H1 (cell line): ENCODE results near the gene RNF212B. TPM values are rescaled to one million over a fixed set of nuclear protein-coding genes. Genes with fewer than 3 reads are reported as not detected.

Experiments
- CTCF ChIA-PET: fragments of 300-600 bp; sonication (Branson Sonifier 250); formaldehyde crosslinking; loops from one replicate; lab custom pipeline; 2021; ENCODE audit not compliant: partially characterized antibody; lab: Charles Lee
- POLR2A ChIA-PET: fragments of 300-600 bp; sonication (Branson Sonifier 250); formaldehyde crosslinking; loops from one replicate; lab custom pipeline; 2021; ENCODE audit warnings: inconsistent platforms; ENCODE audit not compliant: partially characterized antibody; lab: Charles Lee
- DNase-seq, 2 experiments: peaks; one replicate each; pipeline versions ENCODE4 v3.0.0 to v3.0.0-alpha.2; 2010 to 2022; ENCODE audit warnings: low spot score in 2 of 2, low read depth in 1 of 2, mixed read lengths in 1 of 2
- FAIRE-seq: peaks from 2 replicates; lab custom pipeline; 2011; peaks lifted over from hg19 to GRCh38; lab: Jason Lieb, UNC
- H2AFZ ChIP-seq: 2 replicates; pipeline ENCODE4 v1.8.1; 2012; ENCODE audit warnings: low read length, inconsistent platforms
- H2AK5ac ChIP-seq: 2 replicates; pipeline ENCODE4 v1.6.1; 2013; ENCODE audit warnings: low read depth, low read length
- H2BK120ac ChIP-seq: replicated peaks from 2 replicates; pipeline ENCODE3; 2013; ENCODE audit warnings: low read depth, low read length, inconsistent platforms
- H2BK12ac ChIP-seq: 2 replicates; pipeline ENCODE4 v1.6.1; 2013; ENCODE audit warnings: low read depth, low read length
- H2BK15ac ChIP-seq: 2 replicates; pipeline ENCODE4 v1.6.1; 2013; ENCODE audit warnings: low read length
- H2BK20ac ChIP-seq: 2 replicates; pipeline ENCODE4 v1.6.1; 2013; ENCODE audit warnings: low read length
- H2BK5ac ChIP-seq: 2 replicates; pipeline ENCODE4 v1.6.1; 2013; ENCODE audit warnings: low read depth, low read length
- H3K14ac ChIP-seq: 2 replicates; pipeline ENCODE4 v1.6.1; 2013; ENCODE audit warnings: inconsistent platforms; ENCODE audit not compliant: insufficient read length
- H3K18ac ChIP-seq: 2 replicates; pipeline ENCODE4 v1.6.1; 2013; ENCODE audit warnings: low read length; ENCODE audit errors: extremely low read depth
- H3K23ac ChIP-seq: 2 replicates; pipeline ENCODE4 v1.6.1; 2013; ENCODE audit warnings: inconsistent platforms; ENCODE audit not compliant: insufficient read length
- H3K23me2 ChIP-seq: 2 replicates; pipeline ENCODE4 v1.6.1; 2013; ENCODE audit warnings: low read depth, low read length
- H3K27ac ChIP-seq: 2 replicates; pipeline ENCODE4 v1.6.1; 2011; ENCODE audit warnings: low read depth, low read length, inconsistent platforms
- H3K27me3 ChIP-seq, 4 experiments: replicated peaks in 1 of 4; 1 replicate in 1 of 4; 2 replicates in 3 of 4; pipeline versions ENCODE4 v1.6.1 to v1.8.1; 2011 to 2013; ENCODE audit warnings: low read length in 3 of 4, mild to moderate bottlenecking in 3 of 4, inconsistent platforms in 2 of 4, mixed read lengths in 2 of 4, moderate library complexity in 1 of 4; ENCODE audit not compliant: control insufficient read depth in 3 of 4, insufficient read depth in 3 of 4; ENCODE audit errors: extremely low read depth in 1 of 4
- H3K36me3 ChIP-seq, 4 experiments: 2 replicates each; pipeline versions ENCODE4 v1.6.1 to v1.8.1; 2011 to 2013; ENCODE audit warnings: mild to moderate bottlenecking in 4 of 4, low read length in 3 of 4, moderate library complexity in 2 of 4, control low read depth in 1 of 4, inconsistent platforms in 1 of 4; ENCODE audit not compliant: insufficient read depth in 4 of 4, control insufficient read depth in 2 of 4
- H3K4ac ChIP-seq: replicated peaks from 2 replicates; pipeline ENCODE3; 2013; ENCODE audit warnings: low read length, low read depth, mixed read lengths, inconsistent platforms; ENCODE audit not compliant: insufficient read length
- H3K4me1 ChIP-seq, 4 experiments: replicated peaks in 1 of 4; 1 replicate in 1 of 4; 2 replicates in 3 of 4; pipeline versions ENCODE4 v1.6.1 to v1.8.1; 2011 to 2013; ENCODE audit warnings: low read length in 3 of 4, inconsistent platforms in 2 of 4, mixed read lengths in 1 of 4; ENCODE audit not compliant: insufficient read depth in 4 of 4, control insufficient read depth in 3 of 4
- H3K4me2 ChIP-seq, 2 experiments: 2 replicates each; pipeline versions ENCODE4 v1.6.1 to v1.8.1; 2011 to 2013; ENCODE audit warnings: low read depth in 2 of 2, low read length in 2 of 2, control low read depth in 1 of 2, inconsistent platforms in 1 of 2, mild to moderate bottlenecking in 1 of 2; ENCODE audit not compliant: insufficient read depth in 1 of 2
- H3K4me3 ChIP-seq, 4 experiments: fragments of 200-600, 300-600 bp in 1 of 4; sonication (generic), shearing (Covaris generic), sonication (Bioruptor Twin) in 1 of 4; 2 replicates each; pipeline versions ENCODE4 v1.5.1 to v1.8.1; 2011 to 2016; ENCODE audit warnings: low read length in 4 of 4, low read depth in 3 of 4, control low read depth in 2 of 4, inconsistent platforms in 2 of 4, mild to moderate bottlenecking in 2 of 4, mixed read lengths in 1 of 4, moderate library complexity in 1 of 4; ENCODE audit not compliant: insufficient read depth in 2 of 4; ENCODE audit errors: extremely low read depth in 1 of 4
- H3K56ac ChIP-seq: replicated peaks from 2 replicates; pipeline ENCODE3; 2013; ENCODE audit warnings: low read depth, mild to moderate bottlenecking, mixed read lengths, low read length, inconsistent platforms; ENCODE audit not compliant: insufficient read length
- H3K79me1 ChIP-seq: 2 replicates; pipeline ENCODE4 v1.6.1; 2013; ENCODE audit warnings: low read depth, low read length, control low read depth
- H3K79me2 ChIP-seq, 2 experiments: 2 replicates each; pipeline versions ENCODE4 v1.6.1 to v1.8.1; 2012 to 2013; ENCODE audit warnings: low read length in 2 of 2, mild to moderate bottlenecking in 2 of 2, inconsistent platforms in 1 of 2; ENCODE audit not compliant: insufficient read depth in 2 of 2, control insufficient read depth in 1 of 2
- H3K9ac ChIP-seq, 4 experiments: replicated peaks in 1 of 4; 1 replicate in 1 of 4; 2 replicates in 3 of 4; pipeline versions ENCODE4 v1.6.1 to v1.8.1; 2011 to 2013; ENCODE audit warnings: low read depth in 3 of 4, low read length in 3 of 4, control low read depth in 2 of 4, mild to moderate bottlenecking in 2 of 4, moderate library complexity in 2 of 4, inconsistent platforms in 1 of 4; ENCODE audit errors: extremely low read depth in 1 of 4
- H3K9me3 ChIP-seq, 2 experiments: 2 replicates each; pipeline versions ENCODE4 v1.6.1 to v1.8.1; 2012 to 2013; ENCODE audit warnings: mild to moderate bottlenecking in 2 of 2, moderate library complexity in 2 of 2, control low read depth in 1 of 2, inconsistent platforms in 1 of 2, low read depth in 1 of 2, low read length in 1 of 2, mixed read lengths in 1 of 2; ENCODE audit not compliant: insufficient read depth in 2 of 2
- H4K20me1 ChIP-seq, 2 experiments: replicated peaks in 1 of 2; 2 replicates each; pipeline versions ENCODE3 to v1.8.1; 2011 to 2013; ENCODE audit warnings: inconsistent platforms in 2 of 2, low read length in 2 of 2, mild to moderate bottlenecking in 1 of 2; ENCODE audit not compliant: insufficient read depth in 2 of 2, control insufficient read depth in 1 of 2
- H4K5ac ChIP-seq: 2 replicates; pipeline ENCODE4 v1.6.1; 2013; ENCODE audit warnings: low read length, low read depth, mixed read lengths, inconsistent platforms; ENCODE audit not compliant: insufficient read length
- H4K8ac ChIP-seq: 2 replicates; pipeline ENCODE4 v1.8.0; 2013; ENCODE audit warnings: mild to moderate bottlenecking, moderate library complexity, low read length, inconsistent platforms; ENCODE audit not compliant: insufficient read depth; ENCODE audit errors: extremely low read depth
- H4K91ac ChIP-seq: replicated peaks from 2 replicates; pipeline ENCODE3; 2013; ENCODE audit warnings: low read length, mixed read lengths, inconsistent platforms; ENCODE audit not compliant: insufficient read length
- JUND ChIP-seq: IDR thresholded peaks from 2 replicates; pipeline ENCODE4 v1.6.1; 2011; ENCODE audit warnings: mild to moderate bottlenecking, improper control_type of control experiment, low read length
- MAX ChIP-seq: IDR thresholded peaks from 2 replicates; pipeline ENCODE4 v1.6.1; 2012; ENCODE audit warnings: inconsistent platforms
- POLR2A ChIP-seq, 2 experiments: IDR thresholded peaks; 1 replicate in 1 of 2; 2 replicates in 1 of 2; pipeline ENCODE4 v1.6.1; 2011; ENCODE audit warnings: low read depth in 2 of 2, low read length in 2 of 2, mild to moderate bottlenecking in 2 of 2; ENCODE audit errors: control extremely low read depth in 1 of 2
- POU5F1 ChIP-seq: IDR thresholded peaks from 2 replicates; pipeline ENCODE4 v1.6.1; 2011; ENCODE audit warnings: low read depth, mild to moderate bottlenecking, low read length, moderate library complexity
- SIRT6 ChIP-seq: IDR thresholded peaks from one replicate; pipeline ENCODE4 v1.7.1; 2012; ENCODE audit warnings: low read length, inconsistent platforms
- SP4 ChIP-seq: IDR thresholded peaks from 2 replicates; pipeline ENCODE4 v1.6.1; 2012; ENCODE audit warnings: low read length, inconsistent platforms
- polyA plus RNA-seq, 7 experiments: library from polyadenylated mRNA; depleted of rRNA in 3 of 7; stranded (reverse) in 5 of 7; unstranded in 2 of 7; fragments of >200 nt in 5 of 7; fragments of 200-250 nt in 2 of 7; gene quantifications; 1 replicate in 5 of 7; 2 replicates in 1 of 7; 4 replicates in 1 of 7; pipeline versions ENCODE4 v1.2.1 to v1.2.3, GENCODE V29; 2011 to 2013; ENCODE audit warnings: missing spikeins in 2 of 7, mixed read lengths in 2 of 7
- total RNA-seq: library from RNA; stranded (reverse); fragmentation: NEBNext Ultra II Directional; extraction: Animal tissue kit (Norgen Biotek cat#: 25700); gene quantifications from 2 replicates; pipeline ENCODE4 v1.2.1, GENCODE V29; 2021

RNF212B gene
- total and polyA plus RNA-seq, 2 of the 8 experiments (the other 6 are each of a cell fraction or from before 2014, with no cell fraction given) = 0.95 to 1.2 TPM

GRCh38 chr14:23208324-23208723, 29.4 kb upstream of the RNF212B start:
- H2AFZ ChIP-seq = no peak overlapping the region
- H2BK120ac ChIP-seq = peak overlapping the region; percentile 44
- ChIA-PET POLR2A (interaction anchor here (0.6 to 2.1 kb wide), 5 partner anchors 10 to 1074 kb away, joined by 3 to 7 read pairs (median 4); partner anchors contain the start of gene RNF212B), CTCF (interaction anchor here (1.7 to 3.7 kb wide), 3 partner anchors 22 to 89 kb away, joined by 3 to 15 read pairs (median 5); no protein-coding TSS in a partner anchor)
- no peaks in the 10 kb centered on the region for H4K20me1 ChIP-seq
- no peak overlapping the region for H2AK5ac ChIP-seq
- TF ChIP-seq JUND (no peak), SIRT6 (no peak), POU5F1 (no peak), MAX (no peak), SP4 (no peak), POLR2A (IDR thresholded peaks at IDR 0.05; ENCODE audit: control extremely low read depth in 1 of 2, low read depth in 2 of 2, low read length in 2 of 2) (no peak)
- peak overlapping the region; percentile 47; the same call in 1 of the 2 replicates for H2BK15ac ChIP-seq
- H2BK5ac ChIP-seq = peak overlapping the region; percentile 89; the same call in 1 of the 2 replicates
- peak overlapping the region; percentile 88; the same call in 1 of the 2 replicates for H2BK20ac ChIP-seq
- peak overlapping the region; percentile 79 for H4K91ac ChIP-seq
- H3K56ac ChIP-seq = no peak overlapping the region
- no peak overlapping the region for H4K8ac ChIP-seq
- H3K27me3 ChIP-seq = no peaks in the 10 kb centered on the region
- H3K79me1 ChIP-seq = no peaks in the 10 kb centered on the region
- H3K18ac ChIP-seq = peak overlapping the region; percentile 25
- DNase-seq = no peak
- H4K5ac ChIP-seq = no peak overlapping the region
- H2BK12ac ChIP-seq = peak overlapping the region; percentile 70; the same call in 1 of the 2 replicates
- no peak overlapping the region for H3K4me2 ChIP-seq
- H3K9ac ChIP-seq = no peak overlapping the region
- H3K14ac ChIP-seq = no peak overlapping the region
- no peak for FAIRE-seq
- H3K23me2 ChIP-seq = no peaks in the 10 kb centered on the region
- no peaks in the 10 kb centered on the region for H3K36me3 ChIP-seq
- H3K4me3 ChIP-seq = no peak overlapping the region
- H3K27ac ChIP-seq = no peak overlapping the region
- no peak overlapping the region for H3K4ac ChIP-seq
- H3K9me3 ChIP-seq = no peaks in the 10 kb centered on the region
- H3K4me1 ChIP-seq = peaks cover 0 to 13% (median 4%) of the 10 kb centered on the region in 4 experiments; a peak in 4 of 7 replicates
- no peaks in the 10 kb centered on the region for H3K79me2 ChIP-seq
- H3K23ac ChIP-seq = no peak overlapping the region
